ENCODE results near the gene CAMK2D.

The CAMK2D gene

GRCh38 chr4:113503691-113504090, 257.8 kb downstream of the CAMK2D start:
- H3K4me1 ChIP-seq (ENCODE audit: control insufficient read depth in 1 of 2, insufficient read depth in 1 of 2, low read depth in 1 of 2, low read length in 1 of 2), result no peaks in the 10 kb centered on the region

GRCh38 chr4:113502906-113503305, 258.6 kb downstream of the CAMK2D start:
- no peaks in the 10 kb centered on the region for H3K36me3 ChIP-seq
- no peak for TF ChIP-seq CTCF (IDR thresholded peaks at IDR 0.05)
- H3K9me3 ChIP-seq, result no peaks in the 10 kb centered on the region
- no peak overlapping the region for H3K4me3 ChIP-seq (ENCODE audit: low read depth in 1 of 2, low read length in 1 of 2)
- H3K27me3 ChIP-seq, result no peaks in the 10 kb centered on the region
- H3K27ac ChIP-seq, result no peak overlapping the region
- H3K4me1 ChIP-seq (ENCODE audit: control insufficient read depth in 1 of 2, insufficient read depth in 1 of 2, low read depth in 1 of 2, low read length in 1 of 2), result no peaks in the 10 kb centered on the region

More at GRCh38 chr4:113503691-113504090, 257.8 kb downstream of the CAMK2D start:
- TF ChIP-seq CTCF (IDR thresholded peaks at IDR 0.05), result no peak
- no peaks in the 10 kb centered on the region for H3K9me3 ChIP-seq
- H3K36me3 ChIP-seq, result no peaks in the 10 kb centered on the region
- no peaks in the 10 kb centered on the region for H3K27me3 ChIP-seq
- H3K27ac ChIP-seq, result no peak overlapping the region
- H3K4me3 ChIP-seq (ENCODE audit: low read depth in 1 of 2, low read length in 1 of 2), result no peak overlapping the region

GRCh38 chr4:113502476-113502875, 259.1 kb downstream of the CAMK2D start:
- TF ChIP-seq CTCF (IDR thresholded peaks at IDR 0.05), result no peak
- Histone ChIP-seq H3K9me3 (no peaks in the 10 kb centered on the region), H3K27ac (no peak overlapping the region), H3K27me3 (no peaks in the 10 kb centered on the region), H3K4me3 (ENCODE audit: low read depth in 1 of 2, low read length in 1 of 2) (no peak overlapping the region), H3K36me3 (no peaks in the 10 kb centered on the region), H3K4me1 (ENCODE audit: control insufficient read depth in 1 of 2, insufficient read depth in 1 of 2, low read depth in 1 of 2, low read length in 1 of 2) (no peaks in the 10 kb centered on the region)

- no peak overlapping the region for H3K27ac ChIP-seq
- no peaks in the 10 kb centered on the region for H3K9me3 ChIP-seq
- no peak overlapping the region for H3K4me3 ChIP-seq (ENCODE audit: low read depth in 1 of 2, low read length in 1 of 2)
- no peak for TF ChIP-seq CTCF (IDR thresholded peaks at IDR 0.05)
- H3K27me3 ChIP-seq, result no peaks in the 10 kb centered on the region
- no peaks in the 10 kb centered on the region for H3K36me3 ChIP-seq
- H3K4me1 ChIP-seq (ENCODE audit: control insufficient read depth in 1 of 2, insufficient read depth in 1 of 2, low read depth in 1 of 2, low read length in 1 of 2), result no peaks in the 10 kb centered on the region
These were observed 261.1 kb downstream of the CAMK2D start for GRCh38 chr4:113500424-113500823.

- no peak for TF ChIP-seq CTCF (IDR thresholded peaks at IDR 0.05)
- H3K27me3 ChIP-seq, result no peaks in the 10 kb centered on the region
- H3K4me1 ChIP-seq (ENCODE audit: control insufficient read depth in 1 of 2, insufficient read depth in 1 of 2, low read depth in 1 of 2, low read length in 1 of 2), result no peaks in the 10 kb centered on the region
- no peaks in the 10 kb centered on the region for H3K36me3 ChIP-seq
- no peak overlapping the region for H3K27ac ChIP-seq
- no peaks in the 10 kb centered on the region for H3K9me3 ChIP-seq
- H3K4me3 ChIP-seq (ENCODE audit: low read depth in 1 of 2, low read length in 1 of 2), result no peak overlapping the region
These were observed 261.8 kb downstream of the CAMK2D start for GRCh38 chr4:113499696-113500095.

GRCh38 chr4:113499166-113499565, 262.4 kb downstream of the CAMK2D start:
- no peak overlapping the region for H3K4me3 ChIP-seq (ENCODE audit: low read depth in 1 of 2, low read length in 1 of 2)
- H3K9me3 ChIP-seq, result no peaks in the 10 kb centered on the region
- H3K36me3 ChIP-seq, result no peaks in the 10 kb centered on the region
- H3K4me1 ChIP-seq (ENCODE audit: control insufficient read depth in 1 of 2, insufficient read depth in 1 of 2, low read depth in 1 of 2, low read length in 1 of 2), result no peaks in the 10 kb centered on the region
- TF ChIP-seq CTCF (IDR thresholded peaks at IDR 0.05), result no peak
- no peaks in the 10 kb centered on the region for H3K27me3 ChIP-seq
- no peak overlapping the region for H3K27ac ChIP-seq
